GM20431 (cell line): Measurements from ENCODE around the gene MORN2.

ENCODE experiments used
- in situ Hi-C: fragments of 300-500 bp; cut with MseI, MboI; formaldehyde crosslinking; loops from one replicate; pipeline ENCODE4 v1.15.0; 2020; ENCODE audit warnings: low sequenced_read_pairs; ENCODE audit not compliant: unreplicated experiment

MORN2 gene

GRCh38 chr2:38887902-38888554, 12.3 kb downstream of the MORN2 start:
- in situ Hi-C loops: no loop called here

DNA sequence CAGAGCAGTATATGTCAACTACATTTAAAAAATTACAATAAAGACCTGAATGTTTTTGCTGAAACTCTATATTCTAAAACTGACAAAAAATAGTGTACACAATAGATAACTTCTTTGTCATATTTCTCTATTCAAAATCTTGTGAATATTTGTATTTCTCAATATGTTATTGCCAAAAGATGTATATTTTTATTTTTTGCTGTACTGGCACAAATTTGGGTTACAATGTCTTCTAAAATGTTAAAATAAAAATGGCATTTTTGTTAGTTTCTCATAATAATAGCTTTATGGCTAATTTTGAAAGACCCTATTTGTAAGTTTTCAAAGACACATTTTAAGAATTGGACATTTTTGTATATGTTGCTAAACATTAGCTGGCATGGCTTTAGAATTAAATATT, 13.3 kb downstream of the MORN2 start:
- in situ Hi-C loops: no loop called here

DNA sequence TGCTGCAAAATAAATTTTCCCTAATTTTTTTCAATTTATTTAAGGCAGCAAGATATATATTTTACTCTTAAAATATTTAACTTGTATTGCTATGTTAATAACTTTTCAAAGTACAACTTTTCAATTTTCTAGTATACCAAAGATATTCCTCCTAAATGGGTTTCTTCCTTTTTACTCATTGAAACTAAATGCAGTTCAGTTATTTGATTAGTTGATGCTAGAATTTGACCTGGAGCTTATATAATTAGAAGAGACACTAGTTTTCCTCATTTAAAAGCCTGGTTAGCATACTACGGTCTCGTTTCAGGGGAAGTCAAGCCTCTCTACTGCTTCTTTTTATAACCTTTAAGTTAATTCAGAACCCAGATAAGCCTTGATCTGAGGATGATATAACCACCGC, 13.8 kb downstream of the MORN2 start, which contains the start of gene ARHGEF33:
Gene ARHGEF33, plus strand, starts transcription at position 301 of the 400 bp plus-strand sequence. CDS start 29,573 bp downstream, outside the sequence.
- in situ Hi-C loops: no loop called here

- in situ Hi-C loops: no loop called here
Measured at GRCh38 chr2:38892819-38893218, 17.0 kb downstream of the MORN2 start.

DNA sequence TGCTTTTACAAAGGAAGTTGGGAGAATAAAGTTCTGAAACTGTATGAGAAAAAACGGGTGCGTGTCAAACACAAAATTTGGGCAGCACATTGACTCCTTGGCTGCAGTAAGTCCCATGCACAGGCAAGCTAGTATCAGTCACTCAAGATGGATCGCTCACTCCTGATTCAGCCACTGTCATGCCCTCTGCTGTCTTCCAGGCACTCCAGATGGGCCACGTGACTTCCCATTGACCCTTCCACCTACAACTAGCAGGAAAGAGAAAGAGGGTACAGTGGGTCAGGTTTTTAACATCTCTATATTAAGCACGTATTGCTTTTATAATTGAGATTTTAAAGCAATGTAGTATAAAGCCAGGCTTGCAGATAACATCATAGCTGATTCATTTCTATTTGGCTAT, 22.5 kb downstream of the MORN2 start:
- in situ Hi-C loops: no loop called here

GRCh38 chr2:38900726-38901125, 24.9 kb downstream of the MORN2 start:
- in situ Hi-C loops: no loop called here

- in situ Hi-C loops: no loop called here
Measured at GRCh38 chr2:38905251-38905650, 29.5 kb downstream of the MORN2 start.

DNA sequence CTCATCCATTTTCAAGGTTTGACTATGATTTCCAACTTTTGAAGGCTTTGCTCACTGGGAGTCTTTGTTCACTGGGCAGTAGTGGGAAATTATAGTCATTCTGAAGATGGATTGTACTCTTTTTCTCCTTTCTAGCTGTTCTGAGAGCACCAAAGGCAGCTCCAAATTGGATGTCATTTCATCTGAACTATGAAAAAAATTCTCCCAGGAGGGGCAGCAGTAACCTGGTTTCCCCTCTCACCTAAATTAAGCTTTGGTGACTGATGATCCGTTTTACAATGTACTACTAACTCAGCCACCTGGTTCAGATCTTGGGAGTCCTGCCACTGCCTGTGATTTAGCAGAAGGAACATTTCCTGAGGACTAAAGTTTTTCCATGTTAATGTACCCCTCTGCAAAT, 31.5 kb downstream of the MORN2 start:
- in situ Hi-C loops: no loop called here

DNA sequence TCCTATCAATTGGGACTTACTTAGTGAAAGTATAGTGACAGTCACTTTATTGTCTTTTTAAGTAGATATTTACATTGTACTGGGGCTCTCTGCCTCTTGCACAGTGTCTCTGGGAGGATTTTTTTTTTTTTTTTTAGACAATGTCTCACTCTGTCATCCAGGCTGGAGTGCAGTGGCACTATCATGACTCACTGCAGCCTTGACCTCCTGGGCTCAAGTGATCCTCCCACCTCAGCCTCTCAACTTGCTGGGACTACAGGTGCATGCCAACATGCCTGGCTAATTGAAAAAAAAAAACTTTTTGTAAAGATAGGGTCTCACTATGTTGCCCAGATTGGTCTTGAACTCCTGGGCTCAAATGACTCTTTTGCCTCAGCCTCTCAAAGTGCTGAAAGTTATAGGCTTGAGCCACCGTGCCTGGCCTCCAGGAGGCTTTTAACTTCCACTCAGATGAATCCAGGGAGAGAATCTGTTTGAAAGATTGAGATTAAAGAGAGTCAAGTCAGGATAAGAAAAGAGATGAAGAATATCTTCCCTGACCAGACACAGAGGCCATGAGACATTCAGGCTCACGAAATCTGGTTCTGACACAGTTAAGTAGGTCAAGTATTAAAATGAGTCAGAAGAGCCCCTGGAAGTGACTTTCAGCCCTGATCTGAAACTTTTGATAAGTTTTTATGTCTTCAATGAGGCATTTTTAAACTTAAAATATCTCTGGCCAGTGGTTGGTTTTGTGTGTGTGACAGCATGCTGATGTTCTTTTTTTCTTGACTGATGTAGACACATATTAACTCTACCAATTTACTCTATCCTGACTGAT, 32.2 kb downstream of the MORN2 start:
- in situ Hi-C loops: no loop called here

DNA sequence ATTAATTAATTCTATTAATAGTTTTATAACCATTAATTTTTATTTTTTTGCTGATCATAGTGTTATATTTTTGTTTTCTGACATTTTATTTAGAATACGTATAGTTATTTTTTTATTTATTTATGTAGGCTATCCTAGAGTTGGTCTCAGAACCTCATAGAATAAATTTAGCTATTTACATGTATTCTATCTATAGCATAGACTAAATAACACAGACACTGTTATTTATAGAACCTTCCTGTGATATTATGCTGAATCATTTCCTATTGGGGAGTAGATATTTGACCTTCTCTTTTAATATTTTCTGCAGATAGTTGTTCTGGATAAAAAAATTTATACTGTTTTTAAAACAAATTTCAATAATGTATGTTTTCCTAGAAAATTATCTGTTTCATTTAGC, 34.1 kb downstream of the MORN2 start:
- in situ Hi-C loops: no loop called here

- in situ Hi-C loops: no loop called here
Measured at GRCh38 chr2:38911191-38911590, 35.4 kb downstream of the MORN2 start.

- in situ Hi-C loops: no loop called here
Measured at GRCh38 chr2:38912619-38913018, 36.8 kb downstream of the MORN2 start.

- in situ Hi-C loops: no loop called here
Measured at GRCh38 chr2:38922389-38922788, 46.6 kb downstream of the MORN2 start.

DNA sequence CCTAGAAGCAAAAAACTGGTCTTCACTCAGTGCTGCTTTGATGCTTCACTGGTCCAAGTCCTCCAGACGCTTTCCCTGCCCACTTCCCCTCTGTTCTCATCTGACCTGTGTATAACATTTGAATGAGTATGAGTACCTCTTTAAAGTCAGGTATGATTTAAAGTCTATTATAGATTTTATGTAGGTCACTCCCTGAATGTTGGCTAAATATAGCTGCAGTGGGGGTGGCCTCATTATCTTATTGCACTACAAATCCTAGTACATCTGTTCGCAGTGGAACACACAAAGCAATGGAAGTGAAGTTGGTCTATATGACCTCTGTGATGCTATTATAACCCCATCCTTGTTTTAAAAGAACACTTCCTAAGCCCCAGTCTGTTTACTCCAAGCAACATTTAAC, 47.1 kb downstream of the MORN2 start:
- in situ Hi-C loops: no loop called here

GRCh38 chr2:38925982-38926381, 50.2 kb downstream of the MORN2 start:
- in situ Hi-C loops: no loop called here

DNA sequence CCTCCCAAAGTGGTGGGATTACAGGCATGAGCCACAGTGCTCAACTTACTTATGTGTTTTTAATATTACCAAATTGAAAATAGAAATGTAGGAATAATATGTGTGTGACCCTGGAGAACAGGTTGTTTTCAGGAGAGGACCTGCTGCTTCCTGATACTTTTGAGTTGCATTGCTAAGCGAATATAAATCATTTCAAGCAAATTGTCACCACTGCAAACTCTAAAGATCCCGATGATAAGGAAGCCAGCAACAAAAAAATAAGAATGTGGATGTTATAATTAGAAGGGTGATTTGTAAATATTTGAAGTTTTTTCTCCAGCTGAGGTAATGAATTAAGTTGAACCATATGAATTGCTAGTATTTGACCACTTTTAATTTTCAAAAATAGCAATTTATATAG, 54.8 kb downstream of the MORN2 start:
- in situ Hi-C loops: no loop called here
